WI38 (cell line): ENCODE measurements around the gene KIAA0930.
A peak's percentile ranks its signal among the peaks of the same experiment; 100 is the strongest.

Experiments used
- H3K4me3 ChIP-seq: 2 replicates; pipeline ENCODE4 v1.5.1; 2011; ENCODE audit warnings: low read depth, mild to moderate bottlenecking, control low read depth, low read length
- TF ChIP-seq, protein P1 (sequence below): IDR thresholded peaks from 2 replicates; pipeline ENCODE4 v1.5.1; 2012; ENCODE audit warnings: low read depth, mild to moderate bottlenecking, control low read depth, low read length

Gene KIAA0930

DNA sequence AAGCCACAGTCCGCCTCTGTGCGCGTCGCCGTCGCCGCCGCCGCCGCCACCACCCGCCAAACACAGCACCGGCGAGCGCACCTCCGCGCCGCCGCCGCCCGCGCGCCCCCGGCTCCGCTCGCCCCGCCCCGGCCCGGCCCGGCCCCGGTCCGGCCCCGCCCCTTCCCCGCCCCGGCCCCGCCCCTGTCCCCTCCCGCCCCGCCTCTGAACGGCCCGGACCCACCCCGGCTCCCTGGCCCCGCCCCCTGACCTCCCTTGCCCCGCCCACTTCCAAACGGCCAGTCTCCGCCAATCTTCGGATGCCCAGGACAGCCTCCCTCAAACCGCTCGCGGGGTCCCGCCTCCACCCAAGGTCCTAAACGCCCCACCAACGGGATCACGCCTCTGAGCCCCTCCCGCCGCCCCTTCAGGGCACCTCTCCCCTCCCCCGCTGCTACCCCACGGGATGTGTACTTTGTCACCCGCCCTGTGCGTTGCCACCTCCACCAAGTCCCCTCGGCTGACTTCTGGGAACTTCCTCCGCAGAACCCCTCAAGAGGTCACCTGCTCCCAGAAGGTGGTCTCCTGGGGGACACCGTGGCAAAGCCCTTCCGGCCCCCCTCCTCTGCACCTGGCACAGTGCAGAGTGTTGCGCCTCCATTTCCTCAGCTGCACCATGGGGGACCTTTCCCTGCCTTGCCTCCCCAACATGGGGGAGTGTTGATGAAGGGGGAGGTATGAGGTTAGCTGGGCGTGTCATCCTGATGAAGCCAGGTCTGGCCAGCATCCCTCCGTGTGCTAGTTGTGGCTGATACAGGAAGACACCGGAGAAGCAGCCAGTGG, at the start of gene KIAA0930:
Gene KIAA0930 (minus strand): TSS at position 85 of the 822 bp plus-strand sequence. CDS start 191 bp downstream, outside the sequence.
- TF ChIP-seq, protein P1, sequence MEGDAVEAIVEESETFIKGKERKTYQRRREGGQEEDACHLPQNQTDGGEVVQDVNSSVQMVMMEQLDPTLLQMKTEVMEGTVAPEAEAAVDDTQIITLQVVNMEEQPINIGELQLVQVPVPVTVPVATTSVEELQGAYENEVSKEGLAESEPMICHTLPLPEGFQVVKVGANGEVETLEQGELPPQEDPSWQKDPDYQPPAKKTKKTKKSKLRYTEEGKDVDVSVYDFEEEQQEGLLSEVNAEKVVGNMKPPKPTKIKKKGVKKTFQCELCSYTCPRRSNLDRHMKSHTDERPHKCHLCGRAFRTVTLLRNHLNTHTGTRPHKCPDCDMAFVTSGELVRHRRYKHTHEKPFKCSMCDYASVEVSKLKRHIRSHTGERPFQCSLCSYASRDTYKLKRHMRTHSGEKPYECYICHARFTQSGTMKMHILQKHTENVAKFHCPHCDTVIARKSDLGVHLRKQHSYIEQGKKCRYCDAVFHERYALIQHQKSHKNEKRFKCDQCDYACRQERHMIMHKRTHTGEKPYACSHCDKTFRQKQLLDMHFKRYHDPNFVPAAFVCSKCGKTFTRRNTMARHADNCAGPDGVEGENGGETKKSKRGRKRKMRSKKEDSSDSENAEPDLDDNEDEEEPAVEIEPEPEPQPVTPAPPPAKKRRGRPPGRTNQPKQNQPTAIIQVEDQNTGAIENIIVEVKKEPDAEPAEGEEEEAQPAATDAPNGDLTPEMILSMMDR: no peak
- peak within 1 kb of the TSS; percentile 75 for H3K4me3 ChIP-seq

DNA sequence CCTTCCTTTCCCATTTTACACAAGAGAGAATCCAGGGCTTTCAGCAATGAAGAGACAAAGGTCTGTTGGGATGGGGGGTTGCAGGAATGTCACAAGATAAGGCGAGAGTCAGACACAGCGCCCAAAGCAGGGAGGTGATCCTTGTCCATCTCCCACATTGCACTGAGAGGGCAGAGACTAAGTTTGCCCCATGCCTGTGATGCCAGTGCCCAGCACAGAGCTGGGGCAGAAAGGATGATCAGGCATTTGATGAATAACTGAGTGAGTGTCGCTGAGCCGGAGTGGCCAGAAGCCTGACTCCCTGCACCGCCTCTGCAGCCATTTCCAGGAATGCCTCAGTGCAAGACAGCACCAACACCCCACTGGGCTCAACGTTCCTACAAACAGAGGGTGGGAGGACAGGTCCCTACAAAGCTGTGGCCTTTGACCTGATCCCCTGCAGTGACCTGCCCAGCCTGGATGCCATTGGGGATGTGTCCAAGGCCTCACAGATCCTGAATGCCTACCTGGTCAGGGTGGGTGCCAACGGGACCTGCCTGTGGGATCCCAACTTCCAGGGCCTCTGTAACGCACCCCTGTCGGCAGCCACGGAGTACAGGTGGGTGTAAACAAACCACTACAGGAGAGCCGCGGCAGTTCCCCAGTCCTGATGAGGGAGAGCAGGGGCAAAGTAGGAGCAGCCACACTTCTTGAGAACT, 46.3 kb upstream of the KIAA0930 start:
- TF ChIP-seq, protein P1: no peak
- no peak overlapping the region for H3K4me3 ChIP-seq

DNA sequence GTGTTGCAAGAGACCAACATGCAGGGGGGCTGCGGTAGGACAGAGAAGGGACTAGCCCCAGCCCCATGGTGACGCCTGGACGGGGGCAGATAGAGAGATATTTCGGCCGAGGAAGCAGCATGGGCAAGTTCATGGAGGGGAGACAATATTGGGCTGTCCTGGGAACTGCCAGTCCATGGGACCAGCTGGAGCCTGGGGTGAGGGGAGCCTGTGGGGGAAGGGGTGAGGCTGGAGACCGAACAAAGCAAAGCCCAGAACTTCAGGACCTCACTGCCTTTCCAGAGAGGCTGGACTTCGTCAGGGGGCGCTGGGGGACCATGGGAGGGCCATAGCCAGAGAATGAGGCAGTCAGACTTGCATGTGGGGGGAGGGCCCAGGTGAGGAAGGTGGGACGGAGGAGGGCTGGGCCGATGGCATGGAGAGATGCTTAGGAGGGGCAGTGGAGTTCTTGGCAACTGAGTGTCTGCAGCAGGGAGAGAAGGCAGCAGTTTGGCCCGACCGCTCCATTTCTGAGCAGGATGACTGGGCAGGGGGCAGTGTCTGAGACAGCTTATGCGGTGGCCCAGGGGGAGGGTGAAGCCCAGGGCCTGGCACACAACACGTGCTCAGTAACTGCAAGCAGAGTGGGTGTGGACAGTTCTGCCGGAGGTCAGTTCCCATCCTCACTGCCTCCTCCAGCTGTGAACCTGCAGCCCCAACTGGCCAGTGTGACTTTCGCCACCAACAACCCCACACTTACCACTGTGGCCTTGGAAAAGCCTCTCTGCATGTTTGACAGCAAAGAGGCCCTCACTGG, 44.8 kb upstream of the KIAA0930 start:
- no peak overlapping the region for H3K4me3 ChIP-seq
- TF ChIP-seq, protein P1: no peak

DNA sequence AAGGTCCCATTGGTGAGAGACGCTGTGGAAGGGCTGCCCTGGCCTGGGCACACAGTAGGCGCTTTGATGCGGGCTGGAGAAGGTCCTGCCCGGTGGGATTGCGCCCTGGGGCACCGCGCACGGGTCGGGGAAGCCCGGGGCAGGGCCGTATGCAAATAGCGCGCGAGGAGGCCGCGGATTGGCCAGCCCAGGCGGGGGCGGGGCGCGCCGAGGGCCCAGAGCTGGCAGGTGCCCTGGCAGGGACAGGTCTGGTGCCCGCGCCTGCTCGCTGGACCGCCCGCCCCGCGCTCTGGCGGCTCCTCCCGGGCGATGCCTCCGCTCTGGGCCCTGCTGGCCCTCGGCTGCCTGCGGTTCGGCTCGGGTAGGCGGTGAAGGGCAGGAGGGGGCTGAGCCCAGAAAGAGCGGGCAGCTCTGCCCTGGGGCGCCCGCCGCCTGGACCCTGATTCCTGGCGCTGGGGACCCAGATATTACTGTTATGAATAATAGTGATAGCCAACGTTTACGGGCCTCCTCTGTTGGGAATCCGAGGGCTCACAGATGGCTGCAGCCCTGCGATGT, 44.1 kb upstream of the KIAA0930 start, which contains the start of gene UPK3A:
Gene UPK3A (plus strand): TSS at position 245 of the 558 bp plus-strand sequence. CDS start 65 bp downstream, at position 310.
- no peak within 1 kb of the TSS for H3K4me3 ChIP-seq
- TF ChIP-seq, protein P1: no peak

DNA sequence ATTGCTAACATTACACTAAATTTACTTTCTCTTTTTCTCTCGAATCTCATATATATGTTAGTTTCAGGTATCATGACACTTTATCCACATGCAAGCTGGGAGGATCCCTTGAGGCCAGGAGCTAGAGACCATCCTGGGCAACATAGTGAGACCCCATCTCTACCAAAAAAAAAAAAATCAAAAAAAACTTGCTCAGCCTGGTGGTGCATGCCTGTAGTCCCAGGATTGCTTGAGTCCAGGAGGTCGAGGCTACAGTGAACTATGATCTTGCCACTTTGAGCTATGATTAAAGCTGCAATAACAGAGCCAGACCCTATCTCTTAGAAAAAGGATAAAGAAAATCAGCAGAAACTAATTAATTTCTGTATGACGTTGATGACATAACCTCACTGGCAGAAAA, 40.3 kb upstream of the KIAA0930 start:
- TF ChIP-seq, protein P1: no peak

DNA sequence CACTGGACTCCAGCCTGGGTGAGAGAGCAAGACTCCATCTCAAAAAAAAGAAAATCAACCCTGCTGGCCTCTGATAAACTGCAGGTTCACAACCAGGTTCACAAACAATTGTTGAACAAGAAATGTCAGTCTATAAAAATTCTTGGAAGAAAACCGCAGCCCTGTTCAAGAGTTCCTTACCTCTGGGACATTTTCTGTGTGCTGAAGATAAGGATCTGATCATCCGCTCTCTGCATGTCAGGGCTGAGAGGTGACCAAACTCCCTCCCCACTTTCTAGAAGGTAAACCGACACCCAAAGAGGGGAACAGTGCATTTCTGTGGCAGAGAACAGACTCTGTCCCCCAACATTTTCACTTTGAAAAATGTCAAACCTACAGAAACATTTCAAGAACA, 39.9 kb upstream of the KIAA0930 start:
- no peak overlapping the region for H3K4me3 ChIP-seq
- TF ChIP-seq, protein P1: no peak

More for the DNA sequence above, 40.3 kb upstream of the KIAA0930 start:
- no peak overlapping the region for H3K4me3 ChIP-seq
